ENCODE results near the gene IGFBP7.

IGFBP7 gene

DNA sequence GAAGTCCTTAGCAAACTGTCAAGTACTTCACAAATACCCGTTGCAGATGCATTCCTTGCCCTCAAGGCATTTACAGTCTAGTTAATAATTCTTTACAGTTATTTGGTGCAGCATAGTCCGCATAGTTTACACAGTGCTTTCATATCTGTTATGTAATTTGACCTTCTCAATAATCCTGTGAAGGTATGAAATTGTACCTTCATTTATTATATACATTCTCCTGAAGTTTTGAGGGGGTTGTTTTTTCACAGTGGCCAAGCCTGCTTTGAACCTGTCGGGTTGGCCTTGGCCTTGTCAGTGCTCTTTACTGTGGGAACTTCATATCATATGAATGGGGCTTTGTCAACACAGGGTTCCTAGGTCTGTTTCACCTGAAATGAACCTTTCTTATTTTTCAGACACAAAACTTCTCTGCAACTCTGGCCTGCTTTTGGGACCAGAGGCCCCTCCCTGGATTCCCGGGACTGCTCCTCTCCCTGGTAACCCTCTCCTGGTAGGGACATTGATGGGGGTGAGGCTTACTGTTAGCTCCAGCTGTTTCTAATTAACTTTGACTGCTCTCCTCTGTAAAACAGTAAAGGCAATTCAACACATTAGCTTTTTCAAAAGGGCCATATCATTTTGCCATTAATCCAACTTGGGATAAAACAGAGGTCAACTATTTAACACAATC lies 9.1 kb downstream of the IGFBP7 start:
- no peak overlapping the region for H3K27ac ChIP-seq (ENCODE audit: low read depth, low read length)
- H3K4me3 ChIP-seq (ENCODE audit: low read length), result no peak overlapping the region
- no peaks in the 10 kb centered on the region for H3K36me3 ChIP-seq (ENCODE audit: control insufficient read depth, low read length)
- H3F3A ChIP-seq (ENCODE audit: control insufficient read depth, insufficient read depth), result no peaks in the 10 kb centered on the region
- H3K4me2 ChIP-seq (ENCODE audit: low read length), result no peak overlapping the region
- H3K4me1 ChIP-seq (ENCODE audit: control insufficient read depth, low read length), result no peaks in the 10 kb centered on the region
- no peaks in the 10 kb centered on the region for H3K9me2 ChIP-seq (replicated peaks; ENCODE audit: control insufficient read depth, low read length)
- TF ChIP-seq, protein P1, sequence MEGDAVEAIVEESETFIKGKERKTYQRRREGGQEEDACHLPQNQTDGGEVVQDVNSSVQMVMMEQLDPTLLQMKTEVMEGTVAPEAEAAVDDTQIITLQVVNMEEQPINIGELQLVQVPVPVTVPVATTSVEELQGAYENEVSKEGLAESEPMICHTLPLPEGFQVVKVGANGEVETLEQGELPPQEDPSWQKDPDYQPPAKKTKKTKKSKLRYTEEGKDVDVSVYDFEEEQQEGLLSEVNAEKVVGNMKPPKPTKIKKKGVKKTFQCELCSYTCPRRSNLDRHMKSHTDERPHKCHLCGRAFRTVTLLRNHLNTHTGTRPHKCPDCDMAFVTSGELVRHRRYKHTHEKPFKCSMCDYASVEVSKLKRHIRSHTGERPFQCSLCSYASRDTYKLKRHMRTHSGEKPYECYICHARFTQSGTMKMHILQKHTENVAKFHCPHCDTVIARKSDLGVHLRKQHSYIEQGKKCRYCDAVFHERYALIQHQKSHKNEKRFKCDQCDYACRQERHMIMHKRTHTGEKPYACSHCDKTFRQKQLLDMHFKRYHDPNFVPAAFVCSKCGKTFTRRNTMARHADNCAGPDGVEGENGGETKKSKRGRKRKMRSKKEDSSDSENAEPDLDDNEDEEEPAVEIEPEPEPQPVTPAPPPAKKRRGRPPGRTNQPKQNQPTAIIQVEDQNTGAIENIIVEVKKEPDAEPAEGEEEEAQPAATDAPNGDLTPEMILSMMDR (IDR thresholded peaks at IDR 0.05; ENCODE audit: low read depth, low read length, poor library complexity, severe bottlenecking), result no peak
- no peak for TF ChIP-seq EZH2phosphoT487 (IDR thresholded peaks at IDR 0.05; ENCODE audit: borderline replicate concordance, low read length)
- no peaks in the 10 kb centered on the region for H3K79me2 ChIP-seq (ENCODE audit: control insufficient read depth, low read length)
- no peaks in the 10 kb centered on the region for H4K20me1 ChIP-seq (ENCODE audit: control insufficient read depth, insufficient read depth, low read depth, low read length)
- H3K9me3 ChIP-seq (ENCODE audit: control insufficient read depth, insufficient read depth, low read length), result no peaks in the 10 kb centered on the region
- 0 out of 2 replicates have a peak, but pooled peaks cover 3% of the 10 kb centered on the region for H3K27me3 ChIP-seq (ENCODE audit: control insufficient read depth, low read length)

DNA sequence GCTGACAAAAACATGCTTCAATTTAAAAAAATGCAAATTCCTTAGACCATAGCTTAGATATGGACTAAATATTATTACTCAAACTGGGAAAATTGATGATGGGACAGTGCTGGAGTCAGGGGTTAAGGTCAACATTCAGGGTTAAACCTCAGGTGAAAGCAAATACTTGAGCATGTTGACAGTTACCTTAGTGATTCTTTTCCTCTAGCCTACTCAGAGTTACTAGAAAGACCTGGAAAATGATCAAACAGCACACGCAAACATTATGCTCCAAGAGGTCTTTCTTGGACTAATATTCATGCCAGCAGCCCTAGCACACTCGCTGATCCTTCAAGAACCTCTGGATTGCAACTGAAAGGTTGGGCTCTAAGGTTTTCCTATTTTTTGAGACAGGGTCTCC lies 10.8 kb downstream of the IGFBP7 start:
- no peak overlapping the region for H3K4me2 ChIP-seq (ENCODE audit: low read length)
- H3K4me1 ChIP-seq (ENCODE audit: control insufficient read depth, low read length), result no peaks in the 10 kb centered on the region
- H3K79me2 ChIP-seq (ENCODE audit: control insufficient read depth, low read length), result no peaks in the 10 kb centered on the region
- no peak overlapping the region for H3K27ac ChIP-seq (ENCODE audit: low read depth, low read length)
- TF ChIP-seq EZH2phosphoT487 (IDR thresholded peaks at IDR 0.05; ENCODE audit: borderline replicate concordance, low read length), result no peak
- TF ChIP-seq, protein P1 (IDR thresholded peaks at IDR 0.05; ENCODE audit: low read depth, low read length, poor library complexity, severe bottlenecking), result no peak
- H3K36me3 ChIP-seq (ENCODE audit: control insufficient read depth, low read length), result no peaks in the 10 kb centered on the region
- H3K9me3 ChIP-seq (ENCODE audit: control insufficient read depth, insufficient read depth, low read length), result no peaks in the 10 kb centered on the region
- no peaks in the 10 kb centered on the region for H4K20me1 ChIP-seq (ENCODE audit: control insufficient read depth, insufficient read depth, low read depth, low read length)
- H3F3A ChIP-seq (ENCODE audit: control insufficient read depth, insufficient read depth), result no peaks in the 10 kb centered on the region
- H3K9me2 ChIP-seq (replicated peaks; ENCODE audit: control insufficient read depth, low read length), result no peaks in the 10 kb centered on the region
- 0 out of 2 replicates have a peak, but pooled peaks cover 3% of the 10 kb centered on the region for H3K27me3 ChIP-seq (ENCODE audit: control insufficient read depth, low read length)
- no peak overlapping the region for H3K4me3 ChIP-seq (ENCODE audit: low read length)

DNA sequence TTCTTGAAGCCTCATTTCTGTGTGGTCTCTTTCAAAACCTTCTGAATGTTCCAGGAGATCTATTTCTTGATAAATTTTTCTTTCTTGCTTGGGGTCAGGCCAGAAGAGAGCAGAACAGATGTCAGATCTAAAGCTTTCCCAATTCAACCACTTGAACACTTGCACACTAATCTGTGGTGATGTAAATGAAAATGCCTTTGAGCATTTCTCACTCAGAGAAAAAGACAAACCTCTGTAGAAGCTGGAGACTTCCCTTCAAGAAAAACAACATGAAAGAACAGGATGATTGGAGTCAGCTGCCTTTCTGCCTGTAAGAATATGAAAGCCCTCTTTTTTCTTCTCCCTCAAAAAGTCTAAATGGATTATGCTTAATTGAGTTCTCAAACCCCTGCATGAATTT lies 11.2 kb downstream of the IGFBP7 start:
- Histone ChIP-seq H3K4me1 (ENCODE audit: control insufficient read depth, low read length) (no peaks in the 10 kb centered on the region), H4K20me1 (ENCODE audit: control insufficient read depth, insufficient read depth, low read depth, low read length) (no peaks in the 10 kb centered on the region), H3K79me2 (ENCODE audit: control insufficient read depth, low read length) (no peaks in the 10 kb centered on the region)

More for the DNA sequence above, 11.2 kb downstream of the IGFBP7 start:
- no peaks in the 10 kb centered on the region for H3F3A ChIP-seq (ENCODE audit: control insufficient read depth, insufficient read depth)
- H3K9me3 ChIP-seq (ENCODE audit: control insufficient read depth, insufficient read depth, low read length), result no peaks in the 10 kb centered on the region
- no peak overlapping the region for H3K27ac ChIP-seq (ENCODE audit: low read depth, low read length)
- H3K4me3 ChIP-seq (ENCODE audit: low read length), result no peak overlapping the region
- H3K9me2 ChIP-seq (replicated peaks; ENCODE audit: control insufficient read depth, low read length), result no peaks in the 10 kb centered on the region
- TF ChIP-seq EZH2phosphoT487 (IDR thresholded peaks at IDR 0.05; ENCODE audit: borderline replicate concordance, low read length), result no peak
- TF ChIP-seq, protein P1 (IDR thresholded peaks at IDR 0.05; ENCODE audit: low read depth, low read length, poor library complexity, severe bottlenecking), result no peak
- H3K4me2 ChIP-seq (ENCODE audit: low read length), result no peak overlapping the region
- H3K27me3 ChIP-seq (ENCODE audit: control insufficient read depth, low read length), result 0 out of 2 replicates have a peak, but pooled peaks cover 3% of the 10 kb centered on the region
- no peaks in the 10 kb centered on the region for H3K36me3 ChIP-seq (ENCODE audit: control insufficient read depth, low read length)

All from DOHH2 (cell line).